Bronchial epithelial cell (primary cell): ENCODE results near the gene ZBTB7B. TPM values are rescaled to one million over a fixed set of nuclear protein-coding genes. Genes with fewer than 3 reads are reported as not detected.

ENCODE experiments used
- DNase-seq: peaks from one replicate; pipeline ENCODE4 v3.0.0-alpha.2; 2010; ENCODE audit warnings: low read depth
- FAIRE-seq: peaks from 2 replicates; lab custom pipeline; 2011; peaks lifted over from hg19 to GRCh38; lab: Jason Lieb, UNC
- H3K27me3 ChIP-seq: 2 replicates; pipeline ENCODE4 v1.5.1; 2011; ENCODE audit warnings: low read length; ENCODE audit not compliant: control insufficient read depth, insufficient read depth
- H3K36me3 ChIP-seq: 2 replicates; pipeline ENCODE4 v1.5.1; 2011; ENCODE audit warnings: low read length; ENCODE audit not compliant: control insufficient read depth, insufficient read depth
- H3K4me3 ChIP-seq: 2 replicates; pipeline ENCODE4 v1.5.1; 2011; ENCODE audit warnings: mild to moderate bottlenecking, low read depth, low read length, control low read depth
- total RNA-seq: library from RNA; depleted of rRNA; stranded (reverse); fragments of >200 nt; gene quantifications from 2 replicates; pipeline ENCODE4 v1.2.1, GENCODE V29; 2014
- TF ChIP-seq, protein P1 (sequence below): IDR thresholded peaks from 2 replicates; pipeline ENCODE4 v1.5.1; 2011; ENCODE audit warnings: mild to moderate bottlenecking, moderate library complexity, low read length, control low read depth, inconsistent platforms; ENCODE audit not compliant: insufficient read depth, severe bottlenecking

The ZBTB7B gene
- total RNA-seq, 1 donor from 2014 or later, result 46.1 TPM

DNA sequence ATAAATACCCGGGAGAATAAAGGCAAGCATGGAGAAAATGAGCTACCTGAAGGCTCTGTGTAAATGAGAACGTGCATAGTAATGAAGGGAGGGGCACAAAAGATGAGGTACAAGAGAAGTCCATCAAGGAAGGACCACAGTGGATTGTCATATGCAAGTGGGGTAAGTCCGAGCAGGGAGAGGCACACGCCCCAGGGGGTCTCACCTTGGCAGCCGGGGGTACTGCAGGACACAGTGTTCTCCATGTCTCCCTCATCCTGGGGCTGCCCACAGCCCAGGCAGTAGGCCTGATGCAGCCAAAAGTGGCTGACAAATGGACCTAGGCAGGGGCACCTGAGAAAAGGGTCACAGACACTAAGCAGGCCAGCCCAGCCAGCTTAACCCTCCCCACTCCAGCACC is 21.0 kb downstream of the ZBTB7B start:
- FAIRE-seq, result peak; percentile 18

DNA sequence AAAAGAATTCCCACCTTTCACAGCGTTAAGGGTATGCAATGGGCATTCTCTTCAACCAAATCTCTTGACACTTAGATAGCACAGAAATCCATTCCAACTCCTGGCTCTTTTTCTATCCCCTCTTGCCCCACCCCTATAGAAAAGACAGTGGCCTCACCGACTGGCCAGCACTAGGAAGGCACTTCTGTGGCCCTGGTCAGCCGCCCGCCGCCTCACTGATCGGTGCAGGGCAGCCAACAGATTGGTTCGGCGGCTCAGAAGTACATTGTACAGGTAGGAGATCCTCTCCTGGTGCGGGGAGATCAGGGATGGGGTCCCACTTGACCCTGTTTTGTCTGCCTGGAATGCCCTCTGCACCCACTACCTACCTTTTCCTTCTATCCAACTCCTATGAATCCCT is 21.7 kb downstream of the ZBTB7B start:
- Histone ChIP-seq H3K4me3 (no peak overlapping the region), H3K27me3 (no peaks in the 10 kb centered on the region), H3K36me3 (no peaks in the 10 kb centered on the region)
- FAIRE-seq, result no peak
- TF ChIP-seq, protein P1, sequence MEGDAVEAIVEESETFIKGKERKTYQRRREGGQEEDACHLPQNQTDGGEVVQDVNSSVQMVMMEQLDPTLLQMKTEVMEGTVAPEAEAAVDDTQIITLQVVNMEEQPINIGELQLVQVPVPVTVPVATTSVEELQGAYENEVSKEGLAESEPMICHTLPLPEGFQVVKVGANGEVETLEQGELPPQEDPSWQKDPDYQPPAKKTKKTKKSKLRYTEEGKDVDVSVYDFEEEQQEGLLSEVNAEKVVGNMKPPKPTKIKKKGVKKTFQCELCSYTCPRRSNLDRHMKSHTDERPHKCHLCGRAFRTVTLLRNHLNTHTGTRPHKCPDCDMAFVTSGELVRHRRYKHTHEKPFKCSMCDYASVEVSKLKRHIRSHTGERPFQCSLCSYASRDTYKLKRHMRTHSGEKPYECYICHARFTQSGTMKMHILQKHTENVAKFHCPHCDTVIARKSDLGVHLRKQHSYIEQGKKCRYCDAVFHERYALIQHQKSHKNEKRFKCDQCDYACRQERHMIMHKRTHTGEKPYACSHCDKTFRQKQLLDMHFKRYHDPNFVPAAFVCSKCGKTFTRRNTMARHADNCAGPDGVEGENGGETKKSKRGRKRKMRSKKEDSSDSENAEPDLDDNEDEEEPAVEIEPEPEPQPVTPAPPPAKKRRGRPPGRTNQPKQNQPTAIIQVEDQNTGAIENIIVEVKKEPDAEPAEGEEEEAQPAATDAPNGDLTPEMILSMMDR, result no peak
- DNase-seq, result no peak

More for the DNA sequence above, 21.0 kb downstream of the ZBTB7B start:
- DNase-seq, result no peak
- peaks cover 2% of the 10 kb centered on the region for H3K36me3 ChIP-seq
- H3K27me3 ChIP-seq, result no peaks in the 10 kb centered on the region
- TF ChIP-seq, protein P1, result no peak
- no peak overlapping the region for H3K4me3 ChIP-seq

DNA sequence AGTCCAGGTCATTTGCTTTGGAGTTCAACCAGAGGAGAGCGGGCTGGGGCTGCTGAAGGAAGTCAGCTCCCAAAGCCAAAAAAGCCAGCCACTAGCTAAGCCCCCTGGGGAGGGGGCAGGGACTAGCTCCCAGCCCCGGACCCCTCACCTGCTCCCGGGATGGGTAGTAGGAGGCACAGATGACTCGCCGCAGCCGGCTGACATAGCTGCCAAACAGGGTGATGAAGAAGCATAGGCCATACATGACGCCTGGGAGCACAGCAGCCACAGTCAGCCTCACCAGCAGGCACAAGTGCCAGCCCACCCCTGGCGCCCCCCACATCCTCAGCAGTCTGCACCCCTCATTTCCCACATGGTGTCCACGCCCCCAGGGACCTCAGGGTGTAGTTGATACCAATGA is 23.6 kb downstream of the ZBTB7B start:
- Histone ChIP-seq H3K36me3 (no peaks in the 10 kb centered on the region), H3K4me3 (no peak overlapping the region), H3K27me3 (no peaks in the 10 kb centered on the region)
- TF ChIP-seq, protein P1, result no peak
- no peak for FAIRE-seq
- DNase-seq, result peak; percentile 44

DNA sequence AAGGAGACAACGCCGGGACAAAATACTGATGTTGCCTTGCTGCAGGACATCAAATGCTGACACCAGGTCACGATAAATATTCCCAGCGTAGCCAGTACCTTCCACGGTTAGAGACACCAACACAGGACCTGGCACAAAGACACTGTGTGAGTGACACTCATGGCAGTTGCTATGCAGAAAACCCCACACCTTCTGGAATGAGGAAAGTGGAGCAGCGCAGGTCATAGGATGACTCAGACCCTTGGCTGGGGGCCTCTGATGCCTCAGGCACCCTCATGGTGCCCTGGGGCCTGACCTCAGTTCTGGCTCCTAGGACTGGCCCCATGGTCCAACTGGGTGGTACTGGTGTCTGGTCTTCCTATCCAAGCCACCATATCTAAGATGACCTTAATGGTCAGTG is 24.0 kb downstream of the ZBTB7B start:
- DNase-seq, result peak; percentile 52
- TF ChIP-seq, protein P1, result no peak
- peak; percentile 43 for FAIRE-seq
- no peaks in the 10 kb centered on the region for H3K27me3 ChIP-seq
- H3K4me3 ChIP-seq, result no peak overlapping the region
- H3K36me3 ChIP-seq, result no peaks in the 10 kb centered on the region

DNA sequence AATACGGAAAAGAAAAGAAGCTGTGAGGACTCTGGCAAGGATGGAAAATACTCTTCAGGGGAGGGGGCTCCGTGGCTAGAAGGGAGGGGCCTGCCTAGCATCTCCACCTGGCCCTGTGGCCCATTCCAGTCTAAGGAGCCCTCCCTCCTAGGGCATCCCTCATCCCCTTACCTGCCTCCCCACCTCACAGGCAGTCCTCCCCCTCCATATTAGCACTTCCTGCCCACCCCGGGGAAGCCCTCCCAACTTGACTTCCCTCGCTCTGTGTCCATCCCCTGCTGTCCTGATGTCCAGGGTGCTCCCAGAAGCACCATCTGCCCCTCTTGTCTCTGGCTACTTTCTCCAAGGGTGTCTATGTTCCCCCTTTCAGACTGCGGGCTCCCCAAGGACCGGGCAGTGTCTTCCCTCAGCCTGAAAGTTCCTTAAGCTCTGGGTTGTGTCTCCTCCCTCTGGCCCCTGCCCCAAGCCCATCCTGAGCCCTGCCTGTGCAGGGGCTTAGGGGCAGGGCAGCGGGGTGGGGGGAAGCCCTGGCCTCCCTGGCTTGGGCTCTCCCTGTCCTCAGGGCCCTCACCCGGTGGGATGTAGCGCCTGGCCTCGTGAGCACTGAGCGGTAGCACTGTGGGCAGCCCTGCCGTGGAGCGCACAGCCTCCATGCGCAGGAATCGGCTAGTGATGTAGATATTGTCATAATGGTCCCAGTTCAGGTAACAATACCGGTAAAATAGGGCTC is 27.1 kb downstream of the ZBTB7B start:
- DNase-seq, result no peak
- Histone ChIP-seq H3K4me3 (no peak overlapping the region), H3K36me3 (no peaks in the 10 kb centered on the region), H3K27me3 (no peaks in the 10 kb centered on the region)
- no peak for FAIRE-seq
- TF ChIP-seq, protein P1, result no peak
